Mucosa of rectum (tissue), 2 donors: ENCODE data around the gene ABCC5.

Experiments
- H3K27ac ChIP-seq, 2 donors: one replicate each; pipeline ENCODE4 v1.7.0; 2013; ENCODE audit warnings: inconsistent platforms in 2 of 2, low read depth in 2 of 2, low read length in 2 of 2
- H3K27me3 ChIP-seq, 2 donors: one replicate each; pipeline ENCODE4 v1.7.0; 2013; ENCODE audit warnings: low read length in 2 of 2; ENCODE audit not compliant: control insufficient read depth in 2 of 2, insufficient read depth in 2 of 2
- H3K36me3 ChIP-seq, 2 donors: one replicate each; pipeline ENCODE4 v1.7.0; 2013; ENCODE audit warnings: low read length in 2 of 2; ENCODE audit not compliant: control insufficient read depth in 2 of 2, insufficient read depth in 2 of 2
- H3K4me1 ChIP-seq, 2 donors: one replicate each; pipeline ENCODE4 v1.7.0; 2013; ENCODE audit warnings: low read length in 2 of 2, mild to moderate bottlenecking in 1 of 2; ENCODE audit not compliant: control insufficient read depth in 2 of 2, insufficient read depth in 2 of 2
- H3K4me3 ChIP-seq, 2 donors: one replicate each; pipeline ENCODE4 v1.7.0; 2013; ENCODE audit warnings: low read length in 2 of 2
- H3K9ac ChIP-seq, 2 donors: one replicate each; pipeline ENCODE4 v1.7.0; 2013; ENCODE audit warnings: low read length in 2 of 2, low read depth in 1 of 2, mild to moderate bottlenecking in 1 of 2
- H3K9me3 ChIP-seq, 2 donors: one replicate each; pipeline ENCODE4 v1.7.0; 2013; ENCODE audit warnings: low read length in 2 of 2; ENCODE audit not compliant: control insufficient read depth in 2 of 2
- donor health status: healthy.
- donor health status: Normal muscosa, but diverticular disease.

The ABCC5 gene

DNA sequence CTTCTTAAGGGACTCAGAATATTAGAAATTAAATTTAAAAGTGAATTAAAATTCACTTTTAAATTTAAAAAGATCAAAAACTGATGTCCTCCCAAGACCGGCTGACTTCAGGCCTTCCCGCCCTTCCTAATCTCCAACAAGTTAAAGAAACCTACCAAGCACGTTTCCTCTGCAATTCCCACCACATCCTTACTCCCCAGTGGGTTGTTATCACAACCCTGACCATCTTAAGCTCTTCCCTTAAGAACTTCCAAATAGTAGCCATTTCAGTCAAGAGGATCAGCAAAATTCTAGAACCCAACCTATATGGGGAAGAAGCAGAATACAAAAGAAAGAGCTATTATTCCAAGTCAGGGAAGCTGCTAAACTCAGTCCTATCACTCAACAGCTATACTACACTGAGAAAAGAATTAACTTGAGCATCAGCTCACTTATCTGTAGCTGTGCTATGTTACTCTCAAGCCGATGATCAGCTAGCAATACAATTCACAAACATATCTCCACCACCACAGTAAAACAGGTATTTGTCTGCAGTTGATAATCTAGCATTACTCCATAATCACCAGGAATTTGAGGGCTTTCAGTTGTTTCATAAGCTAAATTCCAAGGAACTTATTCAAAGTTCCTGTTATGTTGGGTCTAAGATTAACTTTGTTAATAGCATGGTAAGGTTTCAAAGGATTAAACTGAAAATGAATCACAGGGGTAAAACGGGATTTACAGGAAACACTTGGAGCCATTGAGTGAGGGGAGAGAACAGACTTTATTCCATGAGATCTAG, 14.3 kb downstream of the ABCC5 start:
- Histone ChIP-seq H3K27ac (no peak overlapping the region), H3K9me3 (no peaks in the 10 kb centered on the region), H3K27me3 (no peaks in the 10 kb centered on the region), H3K9ac (no peak overlapping the region), H3K4me1 (peaks cover 7 to 24% of the 10 kb centered on the region in 2 donors), H3K4me3 (no peak overlapping the region), H3K36me3 (peaks cover 0 to 3% of the 10 kb centered on the region in 2 donors)

DNA sequence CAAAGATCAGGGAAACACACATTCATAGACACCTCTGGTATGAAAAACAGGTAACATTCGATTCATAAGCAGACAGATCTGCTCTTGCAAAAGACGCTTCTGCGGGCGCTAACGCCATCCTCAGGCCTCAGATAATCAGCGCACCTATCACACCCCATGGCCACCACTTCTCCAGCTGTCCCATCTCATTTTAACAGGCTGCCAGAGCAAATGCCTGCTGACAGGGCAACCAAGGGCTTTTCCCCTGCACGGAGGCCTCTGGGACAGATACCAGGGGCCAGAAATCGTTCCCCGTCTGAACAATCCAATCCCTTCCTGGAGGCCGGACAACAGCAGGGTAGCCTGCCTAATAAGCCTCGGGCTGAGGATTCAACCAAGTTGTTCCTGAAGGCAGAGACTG, 15.2 kb downstream of the ABCC5 start:
- Histone ChIP-seq H3K4me3 (no peak overlapping the region), H3K27me3 (no peaks in the 10 kb centered on the region), H3K27ac (no peak overlapping the region), H3K36me3 (peaks cover 0 to 3% of the 10 kb centered on the region in 2 donors), H3K4me1 (peaks cover 4 to 19% of the 10 kb centered on the region in 2 donors), H3K9me3 (no peaks in the 10 kb centered on the region), H3K9ac (no peak overlapping the region)

DNA sequence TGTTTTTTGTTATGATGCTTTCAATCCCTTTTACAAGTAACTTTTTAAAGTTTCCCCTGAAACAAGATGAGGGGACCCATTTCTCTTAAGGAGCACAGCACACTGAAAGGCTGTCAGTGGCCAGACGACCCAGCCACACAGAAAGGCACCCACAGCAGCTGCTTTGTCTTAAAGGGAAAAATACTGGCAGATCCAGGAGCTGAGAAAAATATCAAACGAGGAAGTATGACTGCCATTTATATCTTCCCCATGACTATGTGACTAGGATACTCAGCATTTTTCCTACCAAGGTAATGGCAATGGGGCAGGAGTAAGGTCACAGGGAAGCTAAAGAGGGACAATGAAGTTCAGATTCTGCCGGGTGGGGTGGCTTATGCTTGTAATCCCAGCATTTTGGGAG, 15.9 kb downstream of the ABCC5 start:
- H3K4me1 ChIP-seq: peaks cover 4 to 15% of the 10 kb centered on the region in 2 donors
- H3K27me3 ChIP-seq: no peaks in the 10 kb centered on the region
- H3K27ac ChIP-seq: no peak overlapping the region
- peaks cover 0 to 3% of the 10 kb centered on the region in 2 donors for H3K36me3 ChIP-seq
- H3K9me3 ChIP-seq: no peaks in the 10 kb centered on the region
- no peak overlapping the region for H3K4me3 ChIP-seq
- H3K9ac ChIP-seq: no peak overlapping the region

DNA sequence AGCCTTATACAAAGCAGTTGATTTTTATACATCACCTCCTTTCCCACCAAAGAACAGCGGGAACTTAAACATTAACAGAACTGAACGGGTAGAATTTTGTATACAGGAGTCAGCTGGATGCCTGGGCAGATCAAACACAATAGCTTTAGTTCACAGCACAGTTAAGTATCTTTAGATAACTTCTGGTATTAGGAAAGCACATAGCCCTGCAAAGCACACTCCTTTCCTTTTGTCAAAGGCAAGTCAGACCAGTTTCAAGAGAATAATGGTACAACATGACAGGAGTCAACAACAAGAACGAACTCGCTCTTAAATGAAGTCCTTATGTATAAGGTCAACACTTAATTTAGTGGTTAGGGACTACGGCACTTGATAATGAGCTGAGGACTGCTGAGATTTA, 26.3 kb downstream of the ABCC5 start:
- Histone ChIP-seq H3K27ac (no peak overlapping the region), H3K9ac (no peak overlapping the region), H3K4me1 (no peaks in the 10 kb centered on the region), H3K4me3 (no peak overlapping the region), H3K9me3 (no peaks in the 10 kb centered on the region), H3K27me3 (no peaks in the 10 kb centered on the region), H3K36me3 (peaks cover 15 to 18% of the 10 kb centered on the region in 2 donors)

DNA sequence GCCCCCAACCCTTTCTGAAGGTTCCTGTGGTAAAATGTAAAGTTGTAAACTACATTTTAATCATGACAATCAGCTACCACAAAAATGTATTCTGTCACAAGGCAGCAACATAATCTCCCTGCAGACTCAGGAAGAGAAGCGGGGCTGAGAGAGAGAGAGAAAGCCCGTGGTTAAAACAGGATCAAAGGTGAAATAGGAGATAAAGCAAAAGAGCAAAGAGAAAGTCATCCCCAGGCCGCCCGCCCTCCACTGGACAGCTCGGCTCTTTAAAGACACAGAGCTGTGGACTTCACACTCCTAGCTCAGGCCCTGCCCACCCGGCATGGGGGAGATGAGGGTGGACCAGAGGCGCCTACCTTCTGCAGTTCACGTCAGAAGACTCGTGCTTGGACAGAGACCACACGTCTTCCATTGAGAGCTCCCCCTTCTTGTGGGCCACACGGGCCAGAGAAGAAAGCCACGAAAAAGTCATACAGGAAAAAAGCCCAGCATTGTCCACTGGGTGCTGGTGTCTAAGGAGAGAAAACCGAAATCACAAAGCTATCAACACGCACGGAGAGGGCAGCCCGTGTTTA, 29.4 kb downstream of the ABCC5 start:
- Histone ChIP-seq H3K27ac (no peak overlapping the region), H3K4me1 (no peaks in the 10 kb centered on the region), H3K36me3 (peaks cover 23 to 24% of the 10 kb centered on the region in 2 donors), H3K4me3 (no peak overlapping the region), H3K27me3 (no peaks in the 10 kb centered on the region), H3K9ac (no peak overlapping the region), H3K9me3 (no peaks in the 10 kb centered on the region)

DNA sequence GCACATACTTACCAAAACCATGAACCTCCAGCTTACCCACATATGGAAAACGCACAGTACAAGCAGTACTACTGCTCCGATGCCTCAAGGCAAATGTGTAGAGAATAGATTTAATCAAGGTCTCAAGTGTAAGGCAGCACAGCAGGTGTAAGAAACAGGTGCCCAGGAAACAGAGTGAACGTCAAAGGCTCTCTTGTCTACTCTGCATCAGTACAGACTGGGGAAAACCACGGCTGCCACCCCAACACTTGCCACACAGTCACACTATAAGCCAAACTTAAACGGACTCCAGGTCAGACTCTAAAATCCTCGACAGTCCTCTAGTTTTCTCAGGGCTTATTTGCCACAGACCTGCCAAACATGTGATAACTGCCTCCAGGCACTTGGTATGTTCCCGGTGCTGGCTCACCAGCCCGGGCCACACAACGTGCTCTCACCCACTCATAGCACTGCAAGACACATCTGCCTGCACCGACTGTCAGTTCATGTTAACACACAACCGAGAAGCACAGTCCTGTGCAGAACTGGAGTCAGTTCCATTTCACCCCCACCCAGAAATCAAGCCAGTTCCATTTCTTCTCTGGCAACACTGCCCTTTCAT, 30.6 kb downstream of the ABCC5 start:
- no peak overlapping the region for H3K9ac ChIP-seq
- H3K4me3 ChIP-seq: no peak overlapping the region
- H3K27ac ChIP-seq: no peak overlapping the region
- H3K36me3 ChIP-seq: peaks cover 23 to 31% of the 10 kb centered on the region in 2 donors
- no peaks in the 10 kb centered on the region for H3K4me1 ChIP-seq
- no peaks in the 10 kb centered on the region for H3K9me3 ChIP-seq
- no peaks in the 10 kb centered on the region for H3K27me3 ChIP-seq

DNA sequence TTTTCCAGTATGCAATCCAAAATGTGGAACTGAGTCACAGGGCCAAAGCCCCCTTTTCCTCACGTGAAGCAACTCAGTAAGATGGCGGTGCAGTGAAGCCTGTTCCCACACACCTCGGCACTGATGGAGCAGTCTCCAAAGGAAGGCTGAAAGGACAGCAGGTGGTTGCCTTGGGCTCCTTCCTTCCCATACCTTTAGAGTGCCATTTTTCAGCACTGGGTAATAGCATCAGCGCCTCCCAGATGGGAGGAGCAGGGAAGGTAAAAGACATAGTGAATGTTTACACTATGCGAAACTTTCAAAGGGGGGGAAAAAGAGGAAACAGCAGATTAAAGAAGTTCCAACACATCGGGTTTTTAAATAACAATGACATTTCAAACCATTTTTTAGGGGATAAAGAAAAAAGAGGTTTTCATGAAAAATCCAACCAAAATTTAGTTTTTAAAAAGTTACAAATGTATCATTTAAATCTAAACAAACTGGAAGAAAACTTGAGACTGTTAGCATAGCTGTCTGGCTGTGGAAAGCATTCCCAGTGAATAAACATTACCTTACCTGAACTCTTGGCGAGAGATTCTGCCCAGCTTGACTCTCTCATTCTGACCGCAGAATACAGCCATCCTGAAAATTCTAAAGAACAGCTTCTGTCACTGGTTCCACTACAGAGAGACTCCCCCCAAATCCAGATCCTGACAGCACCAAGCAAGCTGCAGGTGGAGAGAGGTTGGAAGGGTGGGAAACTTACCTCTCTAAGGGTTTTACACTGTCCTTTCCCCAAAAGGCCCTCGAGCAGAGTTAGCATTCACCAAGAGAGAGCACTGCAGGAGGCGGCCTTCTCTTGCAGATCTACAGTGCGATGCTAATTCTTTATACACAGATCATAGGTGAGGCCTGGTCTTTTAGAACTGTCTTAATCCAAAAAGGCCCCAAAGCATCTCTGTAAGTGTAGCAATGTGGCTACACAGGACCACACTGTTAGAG, 32.6 kb downstream of the ABCC5 start:
- Histone ChIP-seq H3K4me1 (no peaks in the 10 kb centered on the region), H3K9ac (no peak overlapping the region), H3K27me3 (no peaks in the 10 kb centered on the region), H3K27ac (no peak overlapping the region), H3K9me3 (no peaks in the 10 kb centered on the region), H3K36me3 (peaks cover 26 to 38% of the 10 kb centered on the region in 2 donors), H3K4me3 (no peak overlapping the region)

DNA sequence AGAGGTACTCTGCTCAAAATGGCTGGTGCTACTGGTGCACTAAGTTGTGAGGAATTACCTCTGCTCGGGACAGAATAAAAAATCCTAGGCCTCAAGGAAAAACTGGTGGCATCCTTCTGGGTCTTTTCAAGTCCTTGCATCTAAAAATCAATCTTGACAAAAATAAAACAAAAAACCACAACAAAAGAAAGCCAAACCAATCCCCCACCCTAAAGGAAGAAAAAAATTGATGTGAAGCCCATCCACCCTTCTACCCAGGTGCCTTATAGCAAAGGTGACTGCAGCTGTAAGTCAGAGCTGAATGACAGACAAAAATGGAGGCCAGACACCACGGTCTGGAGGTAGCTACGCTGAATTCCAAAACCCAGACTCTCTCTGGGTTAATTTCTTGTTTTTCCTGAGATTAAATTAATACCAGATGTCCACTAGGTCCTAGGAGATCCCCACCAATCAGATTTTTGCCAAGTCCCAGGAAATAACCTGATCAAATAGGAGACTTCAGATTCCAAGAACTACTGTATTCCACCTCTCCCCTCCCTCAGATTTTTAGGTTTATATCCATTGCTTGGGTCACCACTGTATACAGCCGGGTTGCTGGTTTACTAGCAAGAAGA, 33.5 kb downstream of the ABCC5 start:
- Histone ChIP-seq H3K4me1 (no peaks in the 10 kb centered on the region), H3K9ac (no peak overlapping the region), H3K27ac (no peak overlapping the region), H3K27me3 (no peaks in the 10 kb centered on the region), H3K36me3 (peaks cover 26 to 38% of the 10 kb centered on the region in 2 donors), H3K9me3 (no peaks in the 10 kb centered on the region), H3K4me3 (no peak overlapping the region)

DNA sequence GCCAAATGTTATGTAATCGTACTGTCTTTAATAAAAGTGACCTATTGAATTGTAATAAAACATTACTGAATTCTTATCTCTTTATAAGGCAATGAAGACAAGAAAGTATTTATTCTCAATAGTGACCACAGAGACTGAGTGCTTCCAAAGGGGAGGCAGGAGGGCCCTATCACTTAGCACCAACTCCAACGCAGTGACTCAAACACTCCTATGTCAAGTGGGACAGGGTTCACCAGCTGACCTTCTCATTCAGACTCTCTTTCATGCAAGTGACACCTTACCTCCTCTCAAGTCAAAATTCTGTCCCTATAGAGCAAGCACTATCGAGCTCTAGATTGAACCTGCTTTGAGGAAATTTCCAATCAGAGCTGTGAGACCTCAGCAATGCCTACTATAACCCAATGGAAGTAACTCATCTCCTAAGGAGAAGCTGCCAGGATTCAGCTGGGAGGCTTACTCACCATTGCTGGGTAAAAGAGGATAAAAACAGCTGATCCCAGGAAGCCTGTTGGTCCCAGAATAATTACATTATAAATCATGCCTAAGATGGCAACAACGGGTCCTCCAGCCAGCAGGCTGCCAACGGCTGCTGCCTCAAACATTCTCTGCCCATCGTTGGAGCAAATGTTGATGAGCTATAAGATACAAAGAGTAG, 35.6 kb downstream of the ABCC5 start:
- no peaks in the 10 kb centered on the region for H3K4me1 ChIP-seq
- H3K9ac ChIP-seq: no peak overlapping the region
- H3K9me3 ChIP-seq: no peaks in the 10 kb centered on the region
- H3K27me3 ChIP-seq: no peaks in the 10 kb centered on the region
- H3K27ac ChIP-seq: no peak overlapping the region
- H3K36me3 ChIP-seq: peaks cover 16 to 29% of the 10 kb centered on the region in 2 donors
- H3K4me3 ChIP-seq: no peak overlapping the region
